K562 (cell line): ENCODE measurements around the gene SND1.

Source experiments
- CTCF ChIP-seq, 3 experiments: IDR thresholded peaks in 2 of 3; conservative IDR thresholded peaks in 1 of 3; 2 replicates each; pipeline ENCODE4 v1.5.1; 2011 to 2012; ENCODE audit warnings: low read length in 3 of 3, mild to moderate bottlenecking in 3 of 3, control low read depth in 2 of 3, improper control_type of control experiment in 1 of 3, inconsistent platforms in 1 of 3, low read depth in 1 of 3, mixed read lengths in 1 of 3, moderate library complexity in 1 of 3; ENCODE audit not compliant: insufficient read depth in 2 of 3
- EP300 ChIP-seq: IDR thresholded peaks from 2 replicates; pipeline ENCODE4 v1.6.1; 2012; ENCODE audit warnings: low read length, improper control_type of control experiment
- GABPB2 ChIP-seq: fragments of 250-450 bp; sonication (Bioruptor Pico); conservative IDR thresholded peaks from 2 replicates; pipeline ENCODE4 v1.5.1; 2021; ENCODE audit warnings: mild to moderate bottlenecking
- KAT7 ChIP-seq: sonication (generic); formaldehyde crosslinking; IDR thresholded peaks from 2 replicates; pipeline ENCODE4 v1.8.0; 2022; ENCODE audit warnings: missing genetic modification reagents, mild to moderate bottlenecking, borderline replicate concordance
- MAX ChIP-seq: sonication (generic); formaldehyde crosslinking; IDR thresholded peaks from 2 replicates; pipeline ENCODE4 v1.9.0; 2022; ENCODE audit warnings: mild to moderate bottlenecking, missing genetic modification reagents
- MEF2A ChIP-seq: IDR thresholded peaks from 2 replicates; pipeline ENCODE4 v1.6.1; 2011; ENCODE audit warnings: low read depth, mild to moderate bottlenecking, low read length, moderate library complexity; ENCODE audit not compliant: control insufficient read depth
- NR2F6 ChIP-seq: fragments of 450-650 bp; formaldehyde crosslinking; IDR thresholded peaks from 2 replicates; pipeline ENCODE4 v1.4.0; 2020; ENCODE audit warnings: mild to moderate bottlenecking
- POLR2AphosphoS5 ChIP-seq: IDR thresholded peaks from 2 replicates; pipeline ENCODE4 v1.6.1; 2011; ENCODE audit warnings: mild to moderate bottlenecking, low read depth, low read length, moderate library complexity; ENCODE audit not compliant: control insufficient read depth, insufficient read depth
- TAL1 ChIP-seq: fragments of 450-650 bp; IDR thresholded peaks from 2 replicates; pipeline ENCODE4 v1.6.1; 2016; ENCODE audit warnings: mild to moderate bottlenecking
- ZFP36 ChIP-seq: fragments of 150-350 bp; IDR thresholded peaks from 2 replicates; pipeline ENCODE4 v1.6.1; 2018; ENCODE audit warnings: low read length, low read depth; ENCODE audit not compliant: partially characterized antibody
- ZHX1 ChIP-seq: fragments of 150-350 bp; conservative IDR thresholded peaks from 2 replicates; pipeline ENCODE4 v1.6.1; 2014; ENCODE audit warnings: low read length
- ZNF586 ChIP-seq: fragments of 450-650 bp; formaldehyde crosslinking; conservative IDR thresholded peaks from 2 replicates; pipeline ENCODE4 v1.4.0; 2020; ENCODE audit warnings: mild to moderate bottlenecking, moderate library complexity

- no peak for TF ChIP-seq KAT7 (CRISPR knock-in tag)
- TF ChIP-seq TAL1, result no peak
- no peak for TF ChIP-seq GABPB2
- no peak for TF ChIP-seq POLR2AphosphoS5
- TF ChIP-seq EP300, result no peak
- TF ChIP-seq NR2F6, result no peak
- TF ChIP-seq MEF2A, result no peak
- TF ChIP-seq ZFP36, result no peak
- TF ChIP-seq MAX (CRISPR knock-in tag), result no peak
- TF ChIP-seq ZNF586 (CRISPR knock-in tag), result no peak
- TF ChIP-seq ZHX1, result no peak
- TF ChIP-seq CTCF (IDR thresholded peaks at IDR 0.05 in 2 of 3, conservative IDR thresholded peaks at IDR 0.05 in 1 of 3; ENCODE audit: insufficient read depth in 2 of 3, low read depth in 1 of 3, low read length in 3 of 3), result no peak
Measured at GRCh38 chr7:127678947-127679346, 27.0 kb downstream of the SND1 start.
